WTC11 (cell line): Measurements from ENCODE around the gene LARP4B. TPM values are rescaled to one million over a fixed set of nuclear protein-coding genes. Genes with fewer than 3 reads are reported as not detected.

Experiments used
- ATAC-seq: fragments of 200-7000 bp; cut with Tn5 transposase; 2 replicates; pipeline ENCODE4 v1.10.0; 2021; ENCODE audit warnings: mild to moderate bottlenecking, moderate library complexity
- CTCF ChIA-PET: fragments of 300-600 bp; sonication (Branson Sonifier 250); formaldehyde crosslinking; loops from one replicate; lab custom pipeline; 2021; ENCODE audit warnings: antibody characterized with exemption; lab: Charles Lee
- POLR2A ChIA-PET: fragments of 350-600 bp; sonication (Branson Sonifier 250); formaldehyde crosslinking; loops from one replicate; lab custom pipeline; 2021; ENCODE audit warnings: antibody characterized with exemption; lab: Charles Lee
- DNase-seq: peaks from one replicate; pipeline ENCODE4 v3.0.0; 2021; ENCODE audit warnings: low spot score
- H3K27ac Mint-ChIP-seq: 2 replicates; pipeline ENCODE4 v1.8.0; 2021; ENCODE audit warnings: mixed read lengths
- H3K27me3 Mint-ChIP-seq: 2 replicates; pipeline ENCODE4 v1.8.0; 2021; ENCODE audit warnings: low read depth, mild to moderate bottlenecking, moderate library complexity, mixed read lengths
- H3K36me3 Mint-ChIP-seq: 2 replicates; pipeline ENCODE4 v1.8.0; 2021; ENCODE audit warnings: mixed read lengths
- H3K4me1 Mint-ChIP-seq: 2 replicates; pipeline ENCODE4 v1.8.0; 2022; ENCODE audit warnings: mixed read lengths
- H3K4me3 Mint-ChIP-seq: 2 replicates; pipeline ENCODE4 v1.8.0; 2021; ENCODE audit warnings: mild to moderate bottlenecking, moderate library complexity, mixed read lengths
- H3K9me3 Mint-ChIP-seq: 2 replicates; pipeline ENCODE4 v1.8.0; 2021; ENCODE audit warnings: mixed read lengths
- CDX4 ChIP-seq: fragments of 250-450 bp; sonication (Bioruptor Pico); IDR thresholded peaks from 2 replicates; pipeline ENCODE4 v1.9.0; 2021; ENCODE audit warnings: moderate library complexity, mild to moderate bottlenecking, inconsistent platforms, borderline replicate concordance
- CTCF ChIP-seq: fragments of 200-600 bp; IDR thresholded peaks from 2 replicates; pipeline ENCODE4 v1.8.0; 2022; ENCODE audit warnings: antibody characterized with exemption
- HMGXB4 ChIP-seq: sonication (generic); formaldehyde crosslinking; IDR thresholded peaks from 2 replicates; pipeline ENCODE4 v1.8.1; 2023; ENCODE audit warnings: mild to moderate bottlenecking, moderate library complexity, missing genetic modification reagents
- MAX ChIP-seq: sonication (generic); formaldehyde crosslinking; IDR thresholded peaks from 2 replicates; pipeline ENCODE4 v1.8.0; 2022; ENCODE audit warnings: mild to moderate bottlenecking, missing genetic modification reagents
- NFE2L1 ChIP-seq: sonication (generic); formaldehyde crosslinking; IDR thresholded peaks from 2 replicates; pipeline ENCODE4 v1.8.1; 2023; ENCODE audit warnings: missing genetic modification reagents
- OVOL2 ChIP-seq: fragments of 250-450 bp; sonication (Bioruptor Pico); IDR thresholded peaks from 2 replicates; pipeline ENCODE4 v1.9.0; 2021; ENCODE audit warnings: mild to moderate bottlenecking, borderline replicate concordance
- PRRX2 ChIP-seq: fragments of 250-450 bp; sonication (Bioruptor Pico); IDR thresholded peaks from 2 replicates; pipeline ENCODE4 v1.8.0; 2021; ENCODE audit warnings: mild to moderate bottlenecking
- SMAD3 ChIP-seq: sonication (generic); formaldehyde crosslinking; IDR thresholded peaks from 2 replicates; pipeline ENCODE4 v1.8.0; 2022; ENCODE audit warnings: missing genetic modification reagents, mild to moderate bottlenecking, borderline replicate concordance
- SP1 ChIP-seq: sonication (generic); formaldehyde crosslinking; conservative IDR thresholded peaks from 2 replicates; pipeline ENCODE4 v1.8.1; 2022; ENCODE audit warnings: missing genetic modification reagents
- TCF7 ChIP-seq: sonication (generic); formaldehyde crosslinking; IDR thresholded peaks from 2 replicates; pipeline ENCODE4 v1.8.0; 2022; ENCODE audit warnings: mild to moderate bottlenecking, low read depth, missing genetic modification reagents, moderate library complexity
- USF2 ChIP-seq: sonication (generic); formaldehyde crosslinking; IDR thresholded peaks from 2 replicates; pipeline ENCODE4 v1.8.1; 2023; ENCODE audit warnings: mild to moderate bottlenecking, missing genetic modification reagents, moderate library complexity
- ZMAT4 ChIP-seq: fragments of 250-450 bp; sonication (Bioruptor Pico); IDR thresholded peaks from 2 replicates; pipeline ENCODE4 v1.9.0; 2021; ENCODE audit warnings: mild to moderate bottlenecking
- ZNF232 ChIP-seq: sonication (generic); formaldehyde crosslinking; IDR thresholded peaks from 2 replicates; pipeline ENCODE4 v1.8.0; 2022; ENCODE audit warnings: mild to moderate bottlenecking, missing genetic modification reagents
- ZNF281 ChIP-seq: sonication (generic); formaldehyde crosslinking; IDR thresholded peaks from 2 replicates; pipeline ENCODE4 v1.8.0; 2023; ENCODE audit warnings: mild to moderate bottlenecking, missing genetic modification reagents
- ZNF423 ChIP-seq: fragments of 250-450 bp; sonication (Bioruptor Pico); IDR thresholded peaks from 2 replicates; pipeline ENCODE4 v2.1.2; 2022; ENCODE audit warnings: mild to moderate bottlenecking, moderate library complexity
- total RNA-seq: library from RNA; stranded (reverse); gene quantifications from 3 replicates; pipeline ENCODE4 v1.2.3, GENCODE V29; 2021

LARP4B gene
- total RNA-seq, 1 experiment from 2014 or later: 87.1 TPM

- Mint-ChIP-seq H3K27ac (no peak overlapping the region), H3K4me3 (no peak overlapping the region), H3K4me1 (no peaks in the 10 kb centered on the region), H3K36me3 (peaks cover 6% of the 10 kb centered on the region), H3K27me3 (peaks cover 1% of the 10 kb centered on the region), H3K9me3 (peaks cover 7% of the 10 kb centered on the region)
- ChIA-PET POLR2A (interaction anchor here (0.6 kb wide), 1 partner anchor 377 kb away, joined by 3 read pairs; no protein-coding TSS in a partner anchor), CTCF (interaction anchor here (0.8 to 3.1 kb wide), 3 partner anchors 19 to 299 kb away, joined by 3 to 19 read pairs (median 4); no protein-coding TSS in a partner anchor)
- no peak for DNase-seq
- ATAC-seq: no peak
- TF ChIP-seq TCF7 (CRISPR knock-in tag) (no peak), CDX4 (CRISPR knock-in tag) (no peak), USF2 (no peak), SMAD3 (CRISPR knock-in tag) (no peak)
These were observed 140.5 kb downstream of the LARP4B start for GRCh38 chr10:790821-791551.

- ChIA-PET POLR2A (no interaction called here), CTCF (interaction anchor here (0.6 to 3.1 kb wide), 15 partner anchors 17 to 532 kb away, joined by 3 to 19 read pairs (median 5); partner anchors contain the start of gene DIP2C)
- no peaks in the 10 kb centered on the region for H3K36me3 Mint-ChIP-seq
- DNase-seq (no peak), ATAC-seq (no peak)
- H3K4me3 Mint-ChIP-seq: peak overlapping the region; percentile 74
- no peak overlapping the region for H3K27ac Mint-ChIP-seq
- TF ChIP-seq OVOL2: no peak
- 0 out of 2 replicates have a peak, but pooled peaks have one; percentile 27 for TF ChIP-seq SP1 (CRISPR knock-in tag)
- no peak for TF ChIP-seq USF2
- no peaks in the 10 kb centered on the region for H3K9me3 Mint-ChIP-seq
- H3K4me1 Mint-ChIP-seq: no peaks in the 10 kb centered on the region
- H3K27me3 Mint-ChIP-seq: peaks cover 7% of the 10 kb centered on the region
These were observed 141.4 kb downstream of the LARP4B start for GRCh38 chr10:789831-790701.

GRCh38 chr10:788796-789748, 142.4 kb downstream of the LARP4B start:
- CTCF ChIA-PET: interaction anchor here (0.6 to 3.1 kb wide), 54 partner anchors 10 to 632 kb away, joined by 3 to 19 read pairs (median 4); partner anchors contain the start of genes DIP2C and LARP4B
- Mint-ChIP-seq H3K27me3 (peaks cover 11% of the 10 kb centered on the region), H3K9me3 (no peaks in the 10 kb centered on the region), H3K36me3 (no peaks in the 10 kb centered on the region), H3K4me3 (peak overlapping the region; percentile 74), H3K27ac (no peak overlapping the region), H3K4me1 (no peaks in the 10 kb centered on the region)
- POLR2A ChIA-PET: interaction anchor here (0.8 kb wide), 1 partner anchor 278 kb away, joined by 3 read pairs; no protein-coding TSS in a partner anchor
- ATAC-seq (peak; percentile 74), DNase-seq (peak; percentile 78)
- TF ChIP-seq ZNF423 (CRISPR knock-in tag): peak; percentile 59
- TF ChIP-seq SMAD3 (CRISPR knock-in tag): peak; percentile 69; the same call in 1 of the 2 replicates
- 0 out of 2 replicates have a peak, but pooled peaks have one; percentile 12 for TF ChIP-seq SP1 (CRISPR knock-in tag)
- TF ChIP-seq NFE2L1: no peak
- TF ChIP-seq HMGXB4 (CRISPR knock-in tag): peak; percentile 44; the same call in 1 of the 2 replicates
- peak; percentile 65; the same call in 1 of the 2 replicates for TF ChIP-seq CTCF
- 0 out of 2 replicates have a peak, but pooled peaks have one; percentile 46 for TF ChIP-seq ZNF232 (CRISPR knock-in tag)
- no peak for TF ChIP-seq ZMAT4 (CRISPR knock-in tag)
- peak; percentile 19; the same call in 1 of the 2 replicates for TF ChIP-seq ZNF281
- TF ChIP-seq MAX (CRISPR knock-in tag): peak; percentile 54; the same call in 1 of the 2 replicates
- TF ChIP-seq PRRX2 (CRISPR knock-in tag): no peak
